GM20000 (cell line): Measurements from ENCODE around the gene MDM1.

Experiments used
- DNase-seq: peaks from one replicate; pipeline ENCODE4 v3.0.0; 2012; ENCODE audit warnings: low spot score
- TF ChIP-seq, protein P1 (sequence below): IDR thresholded peaks from 2 replicates; pipeline ENCODE4 v1.5.1; 2012; ENCODE audit warnings: mild to moderate bottlenecking, control low read depth; ENCODE audit errors: extremely low read depth, missing control alignments

Gene MDM1

DNA sequence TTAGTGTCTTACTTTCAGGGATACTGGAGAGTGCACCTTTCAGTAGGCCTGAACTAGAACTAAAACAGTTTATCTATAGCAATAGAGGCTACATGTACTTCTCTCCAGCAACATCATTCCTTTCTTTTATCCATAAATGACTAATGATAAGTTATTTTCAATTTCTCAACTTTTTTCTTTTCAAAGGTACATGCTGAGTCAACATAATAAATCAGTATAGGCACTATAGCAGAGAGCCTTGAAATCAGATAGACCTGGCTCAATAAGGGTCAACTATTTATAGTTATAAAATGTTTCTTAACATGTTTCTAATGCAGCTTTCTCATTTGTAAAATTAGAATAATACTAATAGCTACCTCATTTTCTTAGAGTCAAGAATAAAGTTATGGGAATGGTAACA lies 84.4 kb downstream of the MDM1 start:
- TF ChIP-seq, protein P1, sequence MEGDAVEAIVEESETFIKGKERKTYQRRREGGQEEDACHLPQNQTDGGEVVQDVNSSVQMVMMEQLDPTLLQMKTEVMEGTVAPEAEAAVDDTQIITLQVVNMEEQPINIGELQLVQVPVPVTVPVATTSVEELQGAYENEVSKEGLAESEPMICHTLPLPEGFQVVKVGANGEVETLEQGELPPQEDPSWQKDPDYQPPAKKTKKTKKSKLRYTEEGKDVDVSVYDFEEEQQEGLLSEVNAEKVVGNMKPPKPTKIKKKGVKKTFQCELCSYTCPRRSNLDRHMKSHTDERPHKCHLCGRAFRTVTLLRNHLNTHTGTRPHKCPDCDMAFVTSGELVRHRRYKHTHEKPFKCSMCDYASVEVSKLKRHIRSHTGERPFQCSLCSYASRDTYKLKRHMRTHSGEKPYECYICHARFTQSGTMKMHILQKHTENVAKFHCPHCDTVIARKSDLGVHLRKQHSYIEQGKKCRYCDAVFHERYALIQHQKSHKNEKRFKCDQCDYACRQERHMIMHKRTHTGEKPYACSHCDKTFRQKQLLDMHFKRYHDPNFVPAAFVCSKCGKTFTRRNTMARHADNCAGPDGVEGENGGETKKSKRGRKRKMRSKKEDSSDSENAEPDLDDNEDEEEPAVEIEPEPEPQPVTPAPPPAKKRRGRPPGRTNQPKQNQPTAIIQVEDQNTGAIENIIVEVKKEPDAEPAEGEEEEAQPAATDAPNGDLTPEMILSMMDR: no peak

DNA sequence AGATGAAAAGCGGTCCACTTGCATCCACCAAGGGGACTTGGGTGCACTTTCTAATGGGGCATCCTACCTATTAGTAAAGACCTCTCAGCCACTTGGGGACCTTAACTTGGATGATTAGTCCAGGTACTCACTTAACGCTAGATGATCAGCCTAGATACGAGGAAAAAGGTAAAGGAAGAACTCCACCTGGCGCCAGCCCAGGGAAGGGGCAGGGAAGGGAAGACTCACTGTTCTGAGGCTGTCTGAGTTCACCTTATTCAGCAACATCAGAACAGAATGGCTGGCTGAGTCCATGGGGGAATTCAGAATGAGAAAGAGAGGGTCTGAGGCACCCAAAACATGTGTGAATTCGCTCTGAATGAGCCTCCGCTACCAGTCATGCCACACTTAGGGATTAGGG lies 85.8 kb downstream of the MDM1 start:
- TF ChIP-seq, protein P1: no peak
- no peak for DNase-seq

More for the DNA sequence above, 84.4 kb downstream of the MDM1 start:
- no peak for DNase-seq

DNA sequence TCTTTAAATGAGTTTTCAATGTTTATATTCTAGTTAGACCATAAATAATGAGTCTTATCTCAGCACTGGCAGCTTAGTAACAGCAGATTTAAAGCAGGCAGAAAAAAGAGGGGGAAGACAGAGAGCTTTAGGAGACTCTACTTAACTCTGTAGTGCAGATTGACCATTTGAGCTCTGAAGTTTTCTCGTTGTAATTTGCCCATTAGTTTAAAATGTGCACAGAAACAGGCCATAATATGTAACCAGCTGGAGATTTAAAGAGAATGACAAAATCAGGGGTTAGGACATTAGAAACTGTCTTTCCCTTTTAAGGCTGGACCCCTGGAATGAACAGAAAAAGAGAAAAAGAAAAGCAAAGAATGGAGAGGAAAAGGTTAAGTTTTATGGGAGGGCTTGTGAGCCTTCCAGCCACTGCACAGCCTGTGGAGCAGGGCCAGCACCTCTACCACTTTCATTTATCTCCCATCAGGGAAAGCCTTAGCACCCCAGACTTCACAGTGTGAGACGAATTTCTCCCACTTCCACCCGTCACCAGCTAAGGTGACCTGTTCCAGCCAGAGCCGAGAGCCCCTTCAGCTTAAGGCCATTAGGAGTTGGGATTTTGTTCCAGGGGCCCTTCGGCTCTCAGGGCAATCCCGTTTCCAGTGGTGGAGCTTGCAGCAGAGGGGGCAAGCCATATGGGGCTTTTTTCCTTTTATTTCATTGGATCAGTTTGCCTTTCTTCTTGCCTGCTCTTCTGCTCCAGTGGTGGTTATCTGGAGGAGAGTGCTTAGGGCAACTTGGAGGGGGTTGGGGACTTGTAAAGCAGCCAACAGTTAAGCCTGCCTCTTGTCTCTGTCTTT lies 86.8 kb downstream of the MDM1 start:
- TF ChIP-seq, protein P1: no peak
- DNase-seq: no peak
